Measurements from ENCODE around the gene CA5A. TPM values are rescaled to one million over a fixed set of nuclear protein-coding genes. Genes with fewer than 3 reads are reported as not detected.
"Not testable (repeated sequence)": the region's sequence is repeated elsewhere in the genome, so short reads cannot be mapped to it uniquely, and the experiment has no call there.

CA5A gene
- total and polyA plus RNA-seq, 2 experiments from 2014 or later = 1.0 to 1.9 TPM

GRCh38 chr16:87909203-87909935, 27.0 kb downstream of the CA5A start:
- DNase-seq (ENCODE audit: low spot score) = peak; percentile 74
- H3K9me3 ChIP-seq (ENCODE audit: low read depth); H3K4me3 ChIP-seq; H3K9me2 ChIP-seq (replicated peaks; ENCODE audit: insufficient read depth); H3K36me3 ChIP-seq (replicated peaks; ENCODE audit: insufficient read depth, low read depth); H3K27ac ChIP-seq; H3K4me1 ChIP-seq (ENCODE audit: insufficient read depth); H4K20me1 ChIP-seq (ENCODE audit: insufficient read depth, poor library complexity, severe bottlenecking); H2AFZ ChIP-seq; H3K79me2 ChIP-seq; H3K27me3 ChIP-seq; H3K4me2 ChIP-seq: not testable (repeated sequence)
- peak; percentile 81 for TF ChIP-seq CTCF (IDR thresholded peaks at IDR 0.05; ENCODE audit: poor library complexity)
- WGBS (ENCODE audit: low lambda C conversion rate, missing lambda C conversion rate) = 44% methylated on average over 36 of the region's 36 CpGs

- not testable (repeated sequence) for H3K9me3 ChIP-seq (ENCODE audit: low read depth); H3K4me1 ChIP-seq (ENCODE audit: insufficient read depth); H3K4me2 ChIP-seq; H3K9me2 ChIP-seq (replicated peaks; ENCODE audit: insufficient read depth); H2AFZ ChIP-seq; H3K4me3 ChIP-seq; DNase-seq (ENCODE audit: low spot score); H3K79me2 ChIP-seq; H3K36me3 ChIP-seq (replicated peaks; ENCODE audit: insufficient read depth, low read depth); H3K27ac ChIP-seq; H4K20me1 ChIP-seq (ENCODE audit: insufficient read depth, poor library complexity, severe bottlenecking); H3K27me3 ChIP-seq
- WGBS (ENCODE audit: low lambda C conversion rate, missing lambda C conversion rate) = 96% methylated on average over 11 of the region's 11 CpGs
Observed at GRCh38 chr16:87908101-87908500, 28.2 kb downstream of the CA5A start.

GRCh38 chr16:87905521-87905920, 30.8 kb downstream of the CA5A start:
- H2AFZ ChIP-seq; H3K4me3 ChIP-seq; H4K20me1 ChIP-seq (ENCODE audit: insufficient read depth, poor library complexity, severe bottlenecking); H3K4me2 ChIP-seq; H3K36me3 ChIP-seq (replicated peaks; ENCODE audit: insufficient read depth, low read depth); H3K9me3 ChIP-seq (ENCODE audit: low read depth); H3K27ac ChIP-seq; H3K4me1 ChIP-seq (ENCODE audit: insufficient read depth); H3K79me2 ChIP-seq; H3K9me2 ChIP-seq (replicated peaks; ENCODE audit: insufficient read depth); H3K27me3 ChIP-seq; DNase-seq (ENCODE audit: low spot score): not testable (repeated sequence)
- 96% methylated on average over 7 of the region's 7 CpGs for WGBS (ENCODE audit: low lambda C conversion rate, missing lambda C conversion rate)

- not testable (repeated sequence) for H3K9me3 ChIP-seq (ENCODE audit: low read depth); DNase-seq (ENCODE audit: low spot score); H4K20me1 ChIP-seq (ENCODE audit: insufficient read depth, poor library complexity, severe bottlenecking); H3K27me3 ChIP-seq; H3K9me2 ChIP-seq (replicated peaks; ENCODE audit: insufficient read depth); H3K4me2 ChIP-seq; H3K79me2 ChIP-seq; H2AFZ ChIP-seq; H3K4me1 ChIP-seq (ENCODE audit: insufficient read depth); H3K36me3 ChIP-seq (replicated peaks; ENCODE audit: insufficient read depth, low read depth); H3K4me3 ChIP-seq; H3K27ac ChIP-seq
- 67% methylated on average over 5 of the region's 5 CpGs for WGBS (ENCODE audit: low lambda C conversion rate, missing lambda C conversion rate)
Observed at GRCh38 chr16:87904963-87905362, 31.4 kb downstream of the CA5A start.

- not testable (repeated sequence) for H3K9me3 ChIP-seq (ENCODE audit: low read depth); H3K4me2 ChIP-seq; H2AFZ ChIP-seq; H3K27me3 ChIP-seq; DNase-seq (ENCODE audit: low spot score); H3K4me1 ChIP-seq (ENCODE audit: insufficient read depth); H3K4me3 ChIP-seq; H4K20me1 ChIP-seq (ENCODE audit: insufficient read depth, poor library complexity, severe bottlenecking); H3K9me2 ChIP-seq (replicated peaks; ENCODE audit: insufficient read depth); H3K36me3 ChIP-seq (replicated peaks; ENCODE audit: insufficient read depth, low read depth); H3K27ac ChIP-seq; H3K79me2 ChIP-seq
- 84% methylated on average over 12 of the region's 12 CpGs for WGBS (ENCODE audit: low lambda C conversion rate, missing lambda C conversion rate)
Observed at GRCh38 chr16:87900489-87900888, 35.8 kb downstream of the CA5A start.
